ENCODE data around the gene AGBL2.
"Not testable (repeated sequence)": the region's sequence is repeated elsewhere in the genome, so short reads cannot be mapped to it uniquely, and the experiment has no call there.

The AGBL2 gene

GRCh38 chr11:47641600-47642098 lies 73.5 kb downstream of the AGBL2 start:
- in situ Hi-C loops (cut with HindIII; ENCODE audit: low sequenced_read_pairs), result no loop called here
- DNase-seq (ENCODE audit: low read depth, low spot score), result peak; percentile 8
- no peak for TF ChIP-seq CTCF (IDR thresholded peaks at IDR 0.05; ENCODE audit: low read depth, low read length)

GRCh38 chr11:47640506-47640905 lies 74.7 kb downstream of the AGBL2 start:
- in situ Hi-C loops (cut with HindIII; ENCODE audit: low sequenced_read_pairs); DNase-seq (ENCODE audit: low read depth, low spot score); H3K4me3 ChIP-seq (ENCODE audit: low read depth, low read length): not testable (repeated sequence)

More at GRCh38 chr11:47641600-47642098, 73.5 kb downstream of the AGBL2 start:
- peak overlapping the region; percentile 90 for H3K4me3 ChIP-seq (ENCODE audit: low read depth, low read length)

GRCh38 chr11:47636331-47636730 lies 78.8 kb downstream of the AGBL2 start:
- in situ Hi-C loops (cut with HindIII; ENCODE audit: low sequenced_read_pairs); H3K4me3 ChIP-seq (ENCODE audit: low read depth, low read length); DNase-seq (ENCODE audit: low read depth, low spot score): not testable (repeated sequence)

GRCh38 chr11:47631473-47631872 lies 83.7 kb downstream of the AGBL2 start:
- no peak for DNase-seq (ENCODE audit: low read depth, low spot score)
- in situ Hi-C loops (cut with HindIII; ENCODE audit: low sequenced_read_pairs), result no loop called here
- no peak for TF ChIP-seq CTCF (IDR thresholded peaks at IDR 0.05; ENCODE audit: low read depth, low read length)
- no peak overlapping the region for H3K4me3 ChIP-seq (ENCODE audit: low read depth, low read length)

- in situ Hi-C loops (cut with HindIII; ENCODE audit: low sequenced_read_pairs), result no loop called here
- H3K4me3 ChIP-seq (ENCODE audit: low read depth, low read length), result no peak overlapping the region
- TF ChIP-seq CTCF (IDR thresholded peaks at IDR 0.05; ENCODE audit: low read depth, low read length), result no peak
- no peak for DNase-seq (ENCODE audit: low read depth, low spot score)
These were observed 87.1 kb downstream of the AGBL2 start for GRCh38 chr11:47628026-47628425.

GRCh38 chr11:47626234-47626633 lies 88.9 kb downstream of the AGBL2 start:
- no peak for TF ChIP-seq CTCF (IDR thresholded peaks at IDR 0.05; ENCODE audit: low read depth, low read length)
- no peak overlapping the region for H3K4me3 ChIP-seq (ENCODE audit: low read depth, low read length)
- no peak for DNase-seq (ENCODE audit: low read depth, low spot score)
- in situ Hi-C loops (cut with HindIII; ENCODE audit: low sequenced_read_pairs), result no loop called here

- in situ Hi-C loops (cut with HindIII; ENCODE audit: low sequenced_read_pairs), result no loop called here
- H3K4me3 ChIP-seq (ENCODE audit: low read depth, low read length), result no peak overlapping the region
- DNase-seq (ENCODE audit: low read depth, low spot score), result no peak
- TF ChIP-seq CTCF (IDR thresholded peaks at IDR 0.05; ENCODE audit: low read depth, low read length), result no peak
These were observed 94.3 kb downstream of the AGBL2 start for GRCh38 chr11:47620836-47621378.

GRCh38 chr11:47617417-47617809 lies 97.8 kb downstream of the AGBL2 start:
- in situ Hi-C loops (cut with HindIII; ENCODE audit: low sequenced_read_pairs), result no loop called here
- TF ChIP-seq CTCF (IDR thresholded peaks at IDR 0.05; ENCODE audit: low read depth, low read length), result no peak
- H3K4me3 ChIP-seq (ENCODE audit: low read depth, low read length), result no peak overlapping the region
- peak; percentile 68 for DNase-seq (ENCODE audit: low read depth, low spot score)
